NK-92 (cell line): ENCODE results near the gene ACAP1.
"Not testable (repeated sequence)": the region's sequence is repeated elsewhere in the genome, so short reads cannot be mapped to it uniquely, and the experiment has no call there.

Source experiments
- DNase-seq: peaks from one replicate; lab custom pipeline; 2025; ENCODE audit not compliant: unreplicated experiment; lab: John Stamatoyannopoulos, UW

ACAP1 gene

DNA sequence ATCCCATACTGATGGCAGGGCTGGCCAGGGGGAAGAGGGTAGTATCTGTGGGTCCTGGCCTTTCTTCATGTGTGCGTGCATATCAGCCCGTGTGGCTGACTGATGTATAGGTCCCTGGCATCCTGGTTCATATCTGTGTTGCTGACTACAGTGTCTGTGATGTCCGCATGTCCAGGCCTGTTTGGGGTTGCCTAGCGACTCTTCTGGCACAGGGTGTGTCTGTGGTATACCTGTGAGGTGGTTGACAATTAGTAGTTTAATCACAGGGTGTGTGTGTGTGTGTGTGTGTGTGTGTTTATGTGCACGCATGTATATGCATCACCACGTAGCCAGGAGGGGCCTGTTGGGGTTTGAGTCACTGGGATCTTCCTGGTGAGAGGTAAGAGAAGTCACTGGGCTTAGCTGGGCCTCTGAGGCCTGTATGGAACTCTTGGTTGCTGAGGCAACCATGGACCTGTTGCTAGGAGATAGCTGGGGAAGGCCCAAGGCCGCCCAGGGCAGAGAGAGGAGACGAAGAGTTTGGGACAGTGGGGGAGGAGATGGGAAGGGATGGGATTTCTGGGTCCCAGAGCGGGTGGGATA is 18.0 kb downstream of the ACAP1 start:
- no peak for DNase-seq

DNA sequence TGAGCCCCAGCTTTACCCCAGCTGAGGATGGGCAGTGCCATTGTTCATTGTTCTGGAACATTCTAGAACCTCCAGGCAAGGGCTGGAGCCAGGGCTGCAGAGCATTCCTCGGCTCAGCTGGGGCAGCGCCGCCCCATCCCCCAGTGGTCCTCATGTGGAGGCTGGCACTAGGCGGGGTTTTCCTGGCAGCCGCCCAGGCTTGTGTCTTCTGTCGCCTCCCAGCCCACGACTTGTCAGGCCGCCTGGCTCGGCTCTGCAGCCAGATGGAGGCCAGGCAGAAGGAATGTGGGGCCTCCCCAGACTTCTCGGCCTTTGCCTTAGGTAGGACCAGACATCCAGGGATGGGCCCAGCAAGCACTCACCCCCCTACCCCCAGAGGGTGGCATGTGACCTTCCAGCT is 18.7 kb downstream of the ACAP1 start, which contains the start of gene TMEM95:
Gene TMEM95 (plus strand): TSS at position 104 of the 400 bp plus-strand sequence. CDS start 49 bp downstream, at position 153.
- DNase-seq: no peak

DNA sequence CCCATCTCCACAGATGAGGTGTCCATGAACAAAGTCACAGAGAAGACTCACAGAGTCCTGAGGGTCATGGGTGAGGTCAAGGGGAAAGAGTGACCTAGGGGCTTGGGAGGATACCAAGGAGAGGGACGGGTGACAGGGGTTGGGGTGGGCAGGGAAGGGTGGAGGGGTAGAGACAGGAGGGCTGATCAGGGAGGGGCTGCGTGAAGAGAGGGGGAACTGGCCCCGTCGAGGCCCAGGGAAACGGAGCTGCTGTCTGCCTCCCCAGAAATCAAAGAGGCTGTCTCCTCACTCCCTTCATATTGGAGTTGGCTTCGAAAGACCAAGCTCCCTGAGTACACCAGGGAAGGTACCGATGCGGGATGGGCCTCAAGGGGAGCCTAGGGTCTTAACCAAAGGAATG is 19.2 kb downstream of the ACAP1 start:
- no peak for DNase-seq

DNA sequence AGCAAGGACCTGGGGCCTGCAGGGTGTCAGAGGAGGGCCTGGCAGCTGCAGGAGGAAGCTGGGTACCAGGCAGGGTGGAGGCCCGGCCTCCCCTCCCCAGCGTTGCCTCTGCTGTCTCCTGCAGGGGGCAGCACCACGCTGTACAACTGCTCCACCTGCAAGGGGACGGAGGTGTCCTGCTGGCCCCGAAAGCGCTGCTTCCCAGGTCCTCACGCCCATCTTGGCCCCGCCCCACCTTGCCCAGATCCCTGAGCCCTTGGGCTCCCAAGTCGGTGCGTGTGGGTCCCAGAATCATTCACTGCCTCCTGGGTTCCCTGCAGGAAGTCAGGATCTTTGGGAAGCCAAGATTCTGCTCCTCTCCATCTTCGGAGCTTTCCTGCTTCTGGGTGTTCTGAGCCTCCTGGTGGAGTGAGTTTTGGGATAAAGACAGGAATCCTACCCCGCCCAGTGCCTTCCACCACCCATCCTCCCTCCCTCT is 19.8 kb downstream of the ACAP1 start:
- DNase-seq: no peak

DNA sequence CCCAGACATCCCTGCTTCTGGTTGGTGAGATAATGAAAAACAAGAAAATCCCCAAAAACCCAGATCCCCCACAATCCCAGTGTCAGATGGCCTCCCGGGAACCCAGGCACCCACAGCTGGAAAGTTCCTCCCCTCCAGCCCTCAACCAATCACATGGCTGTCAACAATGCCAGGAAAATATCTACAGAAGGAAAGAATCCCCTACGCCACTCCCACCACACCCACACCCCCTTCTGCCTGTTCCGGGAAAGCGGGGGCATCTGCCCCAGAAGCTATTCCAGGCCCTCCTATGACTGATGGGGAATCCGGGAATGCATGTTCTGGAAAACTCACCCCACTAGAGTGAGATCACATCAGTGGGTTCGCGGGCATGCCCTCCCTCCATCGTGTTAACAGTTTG is 20.4 kb downstream of the ACAP1 start:
- DNase-seq: no peak

DNA sequence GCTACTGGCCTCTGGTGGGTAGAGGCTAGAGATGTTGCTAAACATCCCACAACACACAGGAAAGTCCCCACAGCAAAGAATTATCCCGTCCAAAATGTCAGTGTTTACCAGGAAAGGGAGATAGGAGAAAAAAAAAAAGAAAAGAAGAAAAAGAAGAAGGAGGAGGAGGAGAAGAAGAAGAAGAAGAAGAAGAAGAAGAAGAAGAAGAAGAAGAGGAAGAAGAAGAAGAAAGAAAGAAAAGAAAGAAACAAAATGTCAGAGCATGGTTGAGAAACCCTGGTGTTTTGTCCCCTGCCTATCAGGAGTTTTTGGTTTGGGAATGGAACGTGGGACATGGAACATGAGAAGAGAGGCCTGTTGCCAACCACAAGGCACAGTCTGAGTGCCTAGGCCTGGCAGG is 21.1 kb downstream of the ACAP1 start:
- DNase-seq: no peak

DNA sequence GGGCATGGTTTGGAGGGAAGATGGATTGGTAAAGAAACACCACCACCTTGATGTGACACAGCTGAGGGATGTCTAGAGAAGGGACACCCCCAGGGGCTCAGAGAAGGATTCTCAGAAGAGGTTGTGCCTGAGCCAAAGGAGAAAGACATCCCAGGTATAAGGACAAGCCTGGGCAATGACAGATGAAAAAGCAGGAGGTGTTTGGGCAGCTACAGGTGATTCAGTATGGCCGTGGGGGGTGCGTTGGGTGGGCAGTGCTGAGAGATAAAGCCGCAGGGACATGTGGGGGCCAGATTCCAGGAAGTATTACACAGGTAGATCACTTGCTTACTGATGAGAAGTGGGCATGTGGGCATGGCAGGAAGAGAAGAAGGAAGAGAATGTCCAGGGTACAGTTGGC is 25.6 kb downstream of the ACAP1 start:
- no peak for DNase-seq

DNA sequence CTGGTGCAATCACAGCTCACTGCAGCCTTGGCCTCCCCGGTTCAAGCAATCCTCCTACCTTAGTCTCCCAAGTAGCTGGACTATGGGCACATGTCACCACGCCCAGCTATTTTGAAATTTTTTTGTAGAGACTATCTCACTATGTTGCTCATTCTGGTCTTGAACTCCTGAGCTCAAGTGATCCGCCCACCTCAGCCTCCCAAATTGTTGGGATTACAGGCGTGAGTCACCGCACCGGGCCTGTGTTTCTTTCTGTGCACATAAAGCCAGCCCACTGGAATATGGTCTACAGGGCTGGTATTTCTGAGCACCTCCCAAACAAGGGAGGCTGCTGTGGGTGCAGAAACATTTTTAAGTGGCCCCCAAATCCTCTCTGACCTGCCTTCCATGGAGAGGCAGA is 27.0 kb downstream of the ACAP1 start:
- no peak for DNase-seq

DNA sequence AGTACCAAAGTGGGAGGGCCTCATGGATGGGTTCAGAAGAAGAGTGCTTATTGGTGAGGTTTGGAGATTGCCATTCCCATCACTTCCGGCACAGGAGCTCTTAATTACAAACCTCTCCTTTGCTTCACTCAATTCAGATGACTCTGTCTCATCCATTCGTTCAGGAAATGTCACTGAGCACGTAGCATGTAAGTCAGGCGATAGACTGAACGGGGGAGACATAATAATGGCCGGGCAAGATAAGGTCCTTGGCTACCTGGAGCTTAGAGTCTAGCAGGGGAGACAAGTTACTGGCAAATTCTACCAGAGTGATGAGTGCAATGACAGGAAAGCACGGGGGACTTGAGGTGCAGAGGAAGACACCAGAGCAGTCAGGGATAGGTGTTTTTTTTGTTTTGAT is 29.6 kb downstream of the ACAP1 start:
- DNase-seq: not testable (repeated sequence)

DNA sequence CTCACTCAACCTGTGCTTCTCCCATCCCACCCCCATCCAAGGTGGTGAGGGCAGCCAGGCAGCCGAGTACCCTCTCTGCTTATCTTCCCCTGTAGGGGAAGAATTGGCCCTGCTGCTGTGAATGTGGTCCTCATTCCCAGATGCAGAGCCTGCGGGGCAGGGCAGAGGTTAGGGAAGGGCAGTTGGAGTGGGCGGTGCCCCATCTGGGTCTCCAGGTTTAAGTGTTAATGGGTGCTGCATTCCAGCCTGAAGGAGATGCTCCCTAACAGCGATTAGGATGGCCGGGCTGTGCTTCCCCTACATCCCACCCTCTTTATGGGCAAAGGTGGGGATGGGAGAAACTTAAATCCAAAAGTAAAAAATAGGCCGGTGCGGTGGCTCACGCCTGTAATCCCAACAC is 30.8 kb downstream of the ACAP1 start:
- DNase-seq: no peak

DNA sequence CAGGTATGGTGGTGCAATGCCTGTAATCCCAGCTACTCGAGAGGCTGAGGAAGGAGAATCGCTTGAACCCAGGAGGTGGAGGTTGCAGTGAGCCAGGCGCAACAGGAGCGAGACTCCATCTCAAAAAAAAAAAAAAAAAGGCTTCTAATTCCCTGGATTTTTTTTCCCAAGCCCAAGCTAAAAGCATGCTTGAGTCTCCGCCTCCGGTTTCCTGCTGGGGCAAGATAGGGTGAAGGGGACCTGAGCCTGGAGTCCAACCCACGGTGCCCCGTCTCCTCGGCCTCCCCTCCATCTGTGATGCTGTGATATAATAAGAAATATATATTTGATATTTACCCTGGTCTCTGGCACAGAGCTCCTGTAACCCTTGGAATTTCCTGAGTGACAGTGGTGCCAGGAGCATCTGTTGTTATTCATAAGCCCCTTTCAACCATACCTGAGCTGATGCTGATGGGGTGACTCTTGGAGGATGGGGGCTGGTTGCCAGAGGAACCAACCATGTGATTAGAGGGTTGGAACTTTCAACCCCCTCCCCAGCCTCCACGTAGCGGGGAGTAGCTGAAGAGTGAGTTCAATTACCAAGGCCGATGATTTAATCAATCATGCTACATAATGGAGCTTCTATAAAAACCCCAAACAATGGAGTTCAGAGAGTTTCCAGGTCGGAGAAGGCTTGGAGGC is 31.7 kb downstream of the ACAP1 start:
- DNase-seq: no peak

DNA sequence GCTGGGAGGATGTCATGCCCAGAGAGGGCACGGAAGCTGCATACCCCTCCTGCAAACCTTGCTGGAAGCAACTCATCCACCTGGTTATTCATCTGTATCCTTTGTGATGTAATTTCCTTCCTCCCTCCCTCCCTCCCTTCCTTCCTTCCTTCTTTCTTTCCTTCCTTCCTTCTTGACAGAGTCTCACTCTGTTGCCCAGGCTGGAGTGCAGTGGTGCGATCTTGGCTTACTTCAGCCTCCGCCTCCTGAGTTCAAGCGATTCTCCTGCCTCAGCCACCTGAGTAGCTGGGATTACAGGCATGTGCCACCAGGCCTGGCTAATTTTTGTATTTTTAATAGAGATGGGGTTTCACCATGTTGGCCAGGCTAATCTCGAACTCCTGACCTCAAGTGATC is 32.3 kb downstream of the ACAP1 start:
- DNase-seq: not testable (repeated sequence)

DNA sequence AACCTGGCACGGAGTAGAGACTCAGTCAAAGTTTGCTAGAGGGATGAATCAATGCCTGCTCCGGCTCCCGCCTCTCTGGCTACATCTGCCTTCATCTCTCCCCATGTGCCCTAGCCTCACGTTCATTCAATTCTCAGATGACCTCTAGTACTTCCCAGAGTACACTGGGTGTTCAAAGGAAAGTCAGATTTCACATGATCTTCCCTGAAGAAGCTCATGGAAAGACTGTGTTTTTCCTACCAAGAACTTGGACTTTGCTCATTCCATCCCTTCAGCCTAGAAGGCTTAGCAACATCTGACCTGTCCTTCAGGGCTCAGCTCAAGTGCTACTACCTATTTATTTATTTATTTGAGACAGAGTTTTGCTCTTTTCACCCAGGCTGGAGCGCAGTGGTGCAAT is 33.5 kb downstream of the ACAP1 start:
- DNase-seq: no peak

DNA sequence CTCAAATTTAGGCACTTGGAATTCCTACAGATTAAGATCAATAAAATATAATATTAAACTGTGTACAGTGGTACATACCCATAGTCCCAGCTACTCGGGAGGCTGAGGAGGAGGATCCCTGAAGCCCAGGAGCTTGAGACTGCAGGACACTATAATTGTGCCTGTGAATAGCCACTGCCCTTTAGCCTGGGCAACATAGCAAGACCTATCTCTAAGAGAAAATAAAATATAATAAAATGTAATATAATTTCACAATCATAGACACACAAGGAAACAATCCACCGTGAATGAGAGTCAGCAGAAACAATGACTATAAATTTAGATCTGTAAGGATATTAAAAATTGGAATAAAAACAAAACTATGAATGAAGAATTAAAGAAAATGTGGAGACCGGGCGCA is 34.5 kb downstream of the ACAP1 start:
- DNase-seq: no peak

DNA sequence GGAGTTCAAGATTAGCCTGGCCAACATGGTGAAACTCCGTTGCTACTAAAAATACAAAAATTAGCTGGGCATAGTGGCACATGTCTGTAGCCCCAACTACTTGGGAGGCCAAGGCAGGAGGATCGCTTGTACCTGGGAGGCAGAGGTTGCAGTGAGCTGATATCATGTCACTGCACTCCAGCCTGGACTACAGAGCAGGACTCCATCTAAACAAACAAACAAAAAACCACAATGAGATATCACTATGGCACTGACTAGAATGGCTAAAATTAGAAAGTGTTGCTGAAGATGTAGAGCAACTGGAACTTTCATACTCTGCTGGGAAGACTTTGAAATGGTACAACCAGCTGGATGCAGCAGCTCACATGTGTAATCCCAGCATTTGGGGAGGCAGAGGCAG is 38.0 kb downstream of the ACAP1 start:
- DNase-seq: no peak

DNA sequence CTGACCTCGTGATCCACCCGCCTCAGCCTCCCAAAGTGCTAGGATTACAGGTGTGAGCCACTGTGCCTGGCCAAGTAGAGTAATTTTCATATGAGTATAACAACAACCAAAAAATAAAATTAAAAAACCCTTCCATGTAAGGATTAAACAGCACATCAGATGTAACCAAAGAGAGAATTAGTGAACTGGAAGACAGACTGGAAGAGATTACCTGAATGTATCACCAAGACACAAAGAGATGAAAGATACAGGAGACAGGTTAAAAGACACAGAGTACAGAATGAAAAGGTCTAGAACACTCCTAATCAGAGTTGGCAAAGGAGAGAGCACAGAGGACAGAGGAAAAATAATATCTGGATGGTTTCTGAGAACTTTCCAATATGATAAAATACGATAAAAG is 42.8 kb downstream of the ACAP1 start:
- DNase-seq: no peak

DNA sequence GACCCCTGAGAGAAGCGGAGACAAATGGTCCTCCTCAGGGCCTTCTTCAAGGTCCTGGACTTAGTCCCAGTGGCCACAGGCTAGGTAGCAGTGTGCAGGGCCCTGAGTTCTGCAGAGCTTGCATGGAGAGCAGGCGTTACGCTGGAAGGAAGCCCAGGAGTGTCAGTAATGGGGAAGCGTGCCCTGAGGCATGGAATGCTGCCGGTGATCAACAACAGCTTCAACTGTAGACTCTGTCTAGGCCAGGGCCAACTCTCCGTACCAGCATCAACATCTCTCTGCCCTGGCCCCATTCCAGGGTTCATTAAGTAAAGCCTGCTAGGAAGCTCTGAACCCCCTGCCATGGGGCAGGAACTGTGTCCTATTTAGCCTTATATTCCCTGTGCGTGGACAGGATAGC is 44.0 kb downstream of the ACAP1 start:
- DNase-seq: no peak

DNA sequence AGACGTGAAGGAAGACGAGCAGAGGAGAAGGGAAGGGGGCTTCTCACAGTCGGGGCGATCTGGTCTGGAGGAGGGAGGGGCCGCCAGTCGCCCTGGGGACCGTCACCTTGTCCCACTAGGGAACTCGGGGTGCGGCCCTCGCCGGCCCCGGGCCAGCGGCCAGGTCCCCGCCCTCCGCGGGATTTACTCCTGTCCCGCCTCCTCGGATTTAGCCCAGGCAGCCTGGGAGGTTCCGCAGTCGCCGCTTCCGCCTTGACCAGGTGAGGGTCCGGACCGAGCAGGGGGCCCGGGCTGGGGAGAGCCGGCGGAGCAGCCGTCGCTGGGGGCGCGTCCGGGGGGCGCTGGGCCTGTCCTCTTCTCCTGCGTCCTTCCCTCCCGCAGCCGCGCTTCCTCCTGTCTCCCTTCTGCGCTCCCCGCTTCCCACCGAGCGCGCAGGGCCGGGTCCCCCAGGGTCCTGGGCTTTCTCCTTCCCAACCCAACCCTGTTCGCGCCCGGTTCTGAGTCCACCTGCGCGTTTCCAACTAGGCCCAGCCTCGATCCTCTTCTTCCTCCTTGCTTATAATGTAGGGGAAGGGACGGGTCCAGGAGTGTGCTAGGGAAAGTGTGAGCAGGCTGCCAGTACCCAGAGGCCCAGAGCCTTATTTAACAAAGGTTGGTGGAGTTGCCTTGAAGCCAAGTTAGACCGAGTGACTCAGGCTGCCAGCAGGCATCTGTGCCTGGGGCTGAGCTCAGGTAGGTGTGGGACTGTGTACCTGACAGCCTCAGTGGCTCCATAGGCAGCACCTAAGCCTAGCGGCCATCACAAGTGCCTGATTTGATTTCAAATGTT is 44.7 kb downstream of the ACAP1 start, which contains the start of gene TNK1:
Gene TNK1 (plus strand): TSS at position 235 of the 829 bp plus-strand sequence. CDS start 1,838 bp downstream, outside the sequence.
- DNase-seq: no peak

DNA sequence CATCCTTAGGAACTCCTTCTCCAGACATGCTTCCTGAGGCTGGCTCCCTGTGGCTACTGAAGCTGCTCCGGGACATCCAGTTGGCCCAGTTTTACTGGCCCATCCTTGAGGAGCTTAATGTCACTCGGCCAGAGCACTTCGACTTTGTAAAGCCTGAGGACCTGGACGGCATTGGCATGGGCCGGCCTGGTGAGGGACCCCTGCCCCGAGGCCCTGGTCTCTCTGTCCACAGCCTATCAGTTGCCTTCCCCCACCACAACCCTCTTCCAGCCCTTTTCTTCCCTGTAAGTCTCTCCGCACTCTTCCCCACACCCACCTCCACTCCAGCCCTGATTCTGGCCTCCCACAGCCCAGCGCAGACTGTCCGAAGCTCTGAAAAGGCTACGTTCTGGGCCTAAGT is 46.6 kb downstream of the ACAP1 start:
- DNase-seq: no peak

DNA sequence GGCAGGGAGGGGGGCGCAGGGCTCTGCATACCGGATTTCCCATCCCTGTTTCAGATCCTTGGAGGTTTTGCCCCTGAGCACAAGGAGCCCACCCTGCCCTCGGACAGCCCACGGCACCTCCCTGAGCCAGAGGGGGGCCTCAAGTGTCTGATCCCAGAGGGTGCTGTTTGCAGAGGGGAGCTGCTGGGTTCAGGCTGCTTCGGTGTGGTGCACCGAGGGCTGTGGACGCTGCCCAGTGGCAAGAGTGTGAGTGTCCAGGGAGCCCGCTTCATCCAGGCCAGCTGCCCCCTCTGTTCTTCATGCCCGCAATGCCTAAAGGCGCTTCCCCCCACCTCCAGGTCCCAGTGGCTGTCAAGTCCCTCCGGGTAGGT is 47.0 kb downstream of the ACAP1 start:
- no peak for DNase-seq

DNA sequence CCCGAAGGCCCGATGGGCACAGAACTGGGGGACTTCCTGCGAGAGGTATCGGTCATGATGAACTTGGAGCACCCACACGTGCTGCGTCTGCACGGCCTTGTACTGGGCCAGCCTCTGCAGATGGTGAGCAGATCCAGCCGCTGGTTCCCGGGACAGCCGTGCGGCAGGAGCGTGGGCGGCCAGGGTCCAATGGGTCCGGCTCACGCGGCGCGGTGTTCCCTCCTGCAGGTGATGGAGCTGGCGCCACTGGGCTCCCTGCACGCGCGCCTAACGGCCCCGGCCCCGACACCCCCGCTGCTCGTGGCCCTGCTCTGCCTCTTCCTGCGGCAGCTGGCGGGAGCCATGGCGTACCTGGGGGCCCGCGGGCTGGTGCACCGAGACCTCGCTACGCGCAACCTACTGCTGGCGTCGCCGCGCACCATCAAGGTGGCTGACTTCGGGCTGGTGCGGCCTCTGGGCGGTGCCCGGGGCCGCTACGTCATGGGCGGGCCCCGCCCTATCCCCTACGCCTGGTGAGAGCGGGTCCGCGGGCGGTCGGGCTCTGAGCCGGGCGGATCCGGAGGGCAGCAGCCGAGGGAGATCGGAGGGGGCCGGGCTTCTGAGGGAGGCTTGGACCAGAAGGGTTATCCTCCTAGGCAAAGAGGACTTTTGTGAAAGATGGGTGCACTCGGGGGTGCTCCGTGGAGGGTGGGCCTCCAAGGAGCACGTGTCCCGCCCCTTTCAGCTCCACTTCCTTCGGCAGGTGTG is 47.6 kb downstream of the ACAP1 start:
- no peak for DNase-seq
